AG04449 (cell line): Measurements from ENCODE around the gene ARHGAP12.
"Not testable (repeated sequence)": the region's sequence is repeated elsewhere in the genome, so short reads cannot be mapped to it uniquely, and the experiment has no call there.

ENCODE experiments used
- CTCF ChIA-PET: fragments of 350-600 bp; formaldehyde crosslinking; extraction: SDS; loops from one replicate; lab custom pipeline; 2021; ENCODE audit warnings: antibody characterized with exemption; lab: Yijun Ruan, JAX
- POLR2A ChIA-PET: fragments of 400-600, 350-600 bp; formaldehyde crosslinking; extraction: SDS; loops from one replicate; lab custom pipeline; 2020; ENCODE audit warnings: antibody characterized with exemption, inconsistent platforms; lab: Yijun Ruan, JAX
- DNase-seq: peaks from one replicate; pipeline ENCODE4 v3.0.0-alpha.2; 2010; ENCODE audit warnings: low read depth, low spot score
- H3K4me3 ChIP-seq: 2 replicates; pipeline ENCODE4 v1.5.1; 2011; ENCODE audit warnings: low read depth, mild to moderate bottlenecking, control low read depth, low read length
- CTCF ChIP-seq: IDR thresholded peaks from one replicate; pipeline ENCODE4 v1.5.1; 2011; ENCODE audit warnings: mild to moderate bottlenecking, moderate library complexity, low read length, control low read depth, inconsistent platforms; ENCODE audit not compliant: insufficient read depth; ENCODE audit errors: missing control alignments

Gene ARHGAP12

GRCh38 chr10:31972519-31973041 is 43.9 kb upstream of the ARHGAP12 start:
- no peak for DNase-seq
- TF ChIP-seq CTCF = no peak
- no peak overlapping the region for H3K4me3 ChIP-seq
- ChIA-PET POLR2A (no interaction called here), CTCF (interaction anchor here (1.0 kb wide), 1 partner anchor 9 kb away, joined by 3 read pairs; no protein-coding TSS in a partner anchor)

- H3K4me3 ChIP-seq, DNase-seq, CTCF ChIA-PET, POLR2A ChIA-PET: not testable (repeated sequence)
Observed at GRCh38 chr10:31969847-31970246, 41.2 kb upstream of the ARHGAP12 start.

- POLR2A ChIA-PET = no interaction called here
- DNase-seq = no peak
- no peak for TF ChIP-seq CTCF
- CTCF ChIA-PET = interaction anchor here (0.6 to 1.9 kb wide), 3 partner anchors 16 to 73 kb away, joined by 3 to 5 read pairs (median 3); no protein-coding TSS in a partner anchor
- no peak overlapping the region for H3K4me3 ChIP-seq
Observed at GRCh38 chr10:31963589-31963980, 35.0 kb upstream of the ARHGAP12 start.

- ChIA-PET CTCF (interaction anchor here (1.1 to 1.9 kb wide), 2 partner anchors 15 to 19 kb away, joined by 3 to 5 read pairs; no protein-coding TSS in a partner anchor), POLR2A (no interaction called here)
- TF ChIP-seq CTCF = no peak
- no peak for DNase-seq
- no peak overlapping the region for H3K4me3 ChIP-seq
Observed at GRCh38 chr10:31962826-31963588, 34.4 kb upstream of the ARHGAP12 start.

GRCh38 chr10:31961277-31962074 is 32.8 kb upstream of the ARHGAP12 start:
- ChIA-PET CTCF (interaction anchor here (0.7 to 1.9 kb wide), 3 partner anchors 9 to 44 kb away, joined by 3 to 5 read pairs (median 3); no protein-coding TSS in a partner anchor), POLR2A (no interaction called here)
- DNase-seq = peak; percentile 31
- peak overlapping the region; percentile 23; the same call in 1 of the 2 replicates for H3K4me3 ChIP-seq
- TF ChIP-seq CTCF = no peak

- no peak overlapping the region for H3K4me3 ChIP-seq
- ChIA-PET CTCF (no interaction called here), POLR2A (no interaction called here)
- TF ChIP-seq CTCF = no peak
- no peak for DNase-seq
Observed at GRCh38 chr10:31959461-31960173, 31.0 kb upstream of the ARHGAP12 start.
